GM21825 (cell line): ENCODE results near the gene LRRC31.

ENCODE experiments used
- ATAC-seq: cut with Tn5 transposase; IDR thresholded peaks from one replicate; pipeline ENCODE4 v1.9.1; 2021; ENCODE audit warnings: mild to moderate bottlenecking, moderate library complexity; ENCODE audit not compliant: unreplicated experiment

LRRC31 gene

GRCh38 chr3:169869484-169870220 lies at the start of gene LRRC31:
Gene LRRC31, minus strand, starts transcription at chr3:169869935. Its CDS starts 128 bp downstream, at chr3:169869807.
- ATAC-seq, result no peak

- ATAC-seq, result no peak
Measured at GRCh38 chr3:169914321-169914720, 44.6 kb upstream of the LRRC31 start.

- no peak for ATAC-seq
Measured at GRCh38 chr3:169913323-169913722, 43.6 kb upstream of the LRRC31 start.

GRCh38 chr3:169911272-169911671 lies 41.5 kb upstream of the LRRC31 start, which contains the start of gene SAMD7:
Gene SAMD7, plus strand, starts transcription at chr3:169911572. Its CDS starts 7,927 bp downstream, at chr3:169919499.
- no peak for ATAC-seq

- ATAC-seq, result no peak
Measured at GRCh38 chr3:169907944-169908343, 38.2 kb upstream of the LRRC31 start.

- no peak for ATAC-seq
Measured at GRCh38 chr3:169907476-169907875, 37.7 kb upstream of the LRRC31 start.

GRCh38 chr3:169905404-169905803 lies 35.7 kb upstream of the LRRC31 start:
- ATAC-seq, result no peak

- ATAC-seq, result no peak
Measured at GRCh38 chr3:169901453-169901852, 31.7 kb upstream of the LRRC31 start.

GRCh38 chr3:169897284-169897683 lies 27.5 kb upstream of the LRRC31 start:
- ATAC-seq, result no peak

GRCh38 chr3:169895072-169895471 lies 25.3 kb upstream of the LRRC31 start:
- ATAC-seq, result no peak

GRCh38 chr3:169894110-169894509 lies 24.4 kb upstream of the LRRC31 start:
- ATAC-seq, result no peak

- ATAC-seq, result no peak
Measured at GRCh38 chr3:169891886-169892285, 22.2 kb upstream of the LRRC31 start.

- ATAC-seq, result no peak
Measured at GRCh38 chr3:169886671-169887070, 16.9 kb upstream of the LRRC31 start.

GRCh38 chr3:169880576-169881250 lies 11.0 kb upstream of the LRRC31 start:
- ATAC-seq, result no peak

GRCh38 chr3:169879845-169880575 lies 10.3 kb upstream of the LRRC31 start:
- ATAC-seq, result no peak

- ATAC-seq, result no peak
Measured at GRCh38 chr3:169879013-169879557, 9.3 kb upstream of the LRRC31 start.

- ATAC-seq, result no peak
Measured at GRCh38 chr3:169871129-169871886, 1.6 kb upstream of the LRRC31 start.

GRCh38 chr3:169868369-169868768 lies 1.4 kb downstream of the LRRC31 start:
- ATAC-seq, result no peak

GRCh38 chr3:169867584-169868210 lies 2.0 kb downstream of the LRRC31 start:
- ATAC-seq, result no peak

- ATAC-seq, result no peak
Measured at GRCh38 chr3:169865176-169865767, 4.5 kb downstream of the LRRC31 start.
